Measurements from ENCODE around the gene APPL2. TPM values are rescaled to one million over a fixed set of nuclear protein-coding genes. Genes with fewer than 3 reads are reported as not detected.
A peak's percentile ranks its signal among the peaks of the same experiment; 100 is the strongest.

Gene APPL2
- total and polyA plus RNA-seq, 12 donors: 15.9 to 122 (median 53.2) TPM

- Histone ChIP-seq H3K27ac (no peak overlapping the region), H3K27me3 (peaks cover 6% of the 10 kb centered on the region), H3K36me3 (replicated peaks in 1 of 2) (no peaks in the 10 kb centered on the region), H3K9me3 (replicated peaks in 1 of 3) (no peaks in the 10 kb centered on the region), H3K4me3 (no peak overlapping the region), H3K4me1 (replicated peaks in 1 of 2) (no peaks in the 10 kb centered on the region)
- WGBS, 4 donors: 77 to 89% (median 81%) methylated on average over 6 of the region's 6 CpGs
- DNase-seq: no peak
- TF ChIP-seq POLR2A (IDR thresholded peaks at IDR 0.05): no peak
- TF ChIP-seq, protein P1, sequence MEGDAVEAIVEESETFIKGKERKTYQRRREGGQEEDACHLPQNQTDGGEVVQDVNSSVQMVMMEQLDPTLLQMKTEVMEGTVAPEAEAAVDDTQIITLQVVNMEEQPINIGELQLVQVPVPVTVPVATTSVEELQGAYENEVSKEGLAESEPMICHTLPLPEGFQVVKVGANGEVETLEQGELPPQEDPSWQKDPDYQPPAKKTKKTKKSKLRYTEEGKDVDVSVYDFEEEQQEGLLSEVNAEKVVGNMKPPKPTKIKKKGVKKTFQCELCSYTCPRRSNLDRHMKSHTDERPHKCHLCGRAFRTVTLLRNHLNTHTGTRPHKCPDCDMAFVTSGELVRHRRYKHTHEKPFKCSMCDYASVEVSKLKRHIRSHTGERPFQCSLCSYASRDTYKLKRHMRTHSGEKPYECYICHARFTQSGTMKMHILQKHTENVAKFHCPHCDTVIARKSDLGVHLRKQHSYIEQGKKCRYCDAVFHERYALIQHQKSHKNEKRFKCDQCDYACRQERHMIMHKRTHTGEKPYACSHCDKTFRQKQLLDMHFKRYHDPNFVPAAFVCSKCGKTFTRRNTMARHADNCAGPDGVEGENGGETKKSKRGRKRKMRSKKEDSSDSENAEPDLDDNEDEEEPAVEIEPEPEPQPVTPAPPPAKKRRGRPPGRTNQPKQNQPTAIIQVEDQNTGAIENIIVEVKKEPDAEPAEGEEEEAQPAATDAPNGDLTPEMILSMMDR (IDR thresholded peaks at IDR 0.05): no peak
- intact Hi-C loops (cut with DNase I): loop anchor here in 1 of 2 donors (10.0 kb wide), 1 partner anchor 104 kb away; no protein-coding TSS in a partner anchor
Observed at GRCh38 chr12:105280966-105281693, 45.2 kb upstream of the APPL2 start.

DNA sequence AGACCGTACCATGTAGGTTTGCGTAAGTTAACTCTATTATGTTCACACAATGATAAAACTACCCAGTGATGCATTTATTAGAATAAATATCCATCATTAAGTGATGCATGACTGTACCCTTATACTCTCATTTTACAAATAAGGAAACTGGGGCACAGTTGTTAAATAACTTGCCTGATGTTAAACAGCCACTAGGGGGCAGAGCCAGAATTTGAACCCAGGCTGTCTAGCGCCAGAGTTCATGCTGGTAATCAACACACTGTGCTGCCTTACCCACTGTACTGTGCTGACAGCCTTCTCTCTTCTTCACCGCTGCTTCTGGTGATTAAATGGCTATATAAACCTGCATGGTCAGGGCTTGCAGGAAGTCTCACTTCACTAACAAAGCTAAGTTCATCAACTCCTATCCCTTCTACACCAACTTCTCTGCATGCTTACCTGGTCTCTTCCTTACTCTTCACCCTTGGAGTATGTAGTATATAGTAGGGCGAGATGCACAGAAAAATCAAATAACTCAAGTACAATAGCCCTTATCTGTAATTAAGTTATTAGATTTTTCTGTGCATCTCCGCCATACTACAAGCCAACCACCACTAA, 43.6 kb upstream of the APPL2 start:
- intact Hi-C loops (cut with DNase I): loop anchor here in 1 of 2 donors (10.0 kb wide), 1 partner anchor 105 kb away; no protein-coding TSS in a partner anchor
- H3K4me3 ChIP-seq: no peak overlapping the region
- DNase-seq: peak in 5 of 7 donors; percentile 32 to 57 (median 37)
- H3K9me3 ChIP-seq (replicated peaks in 1 of 3): no peaks in the 10 kb centered on the region
- WGBS, 4 donors: 70 to 86% (median 82%) methylated on average over 6 of the region's 6 CpGs
- TF ChIP-seq POLR2A (IDR thresholded peaks at IDR 0.05): no peak
- TF ChIP-seq, protein P1 (IDR thresholded peaks at IDR 0.05): peak; percentile 42 to 70 (median 54)
- peaks cover 6% of the 10 kb centered on the region for H3K27me3 ChIP-seq
- no peak overlapping the region for H3K27ac ChIP-seq
- no peaks in the 10 kb centered on the region for H3K4me1 ChIP-seq (replicated peaks in 1 of 2)
- H3K36me3 ChIP-seq (replicated peaks in 1 of 2): no peaks in the 10 kb centered on the region

- intact Hi-C loops (cut with DNase I): no loop called here
- H3K4me3 ChIP-seq: no peak overlapping the region
- WGBS, 4 donors: 39 to 51% (median 43%) methylated on average over 4 of the region's 4 CpGs
- TF ChIP-seq, protein P1 (IDR thresholded peaks at IDR 0.05): peak; percentile 20 to 62 (median 57)
- TF ChIP-seq POLR2A (IDR thresholded peaks at IDR 0.05): no peak
- H3K27ac ChIP-seq: no peak overlapping the region
- H3K27me3 ChIP-seq: peaks cover 6% of the 10 kb centered on the region
- no peaks in the 10 kb centered on the region for H3K4me1 ChIP-seq (replicated peaks in 1 of 2)
- H3K36me3 ChIP-seq (replicated peaks in 1 of 2): no peaks in the 10 kb centered on the region
- DNase-seq: peak; percentile 24 to 79 (median 63)
- no peaks in the 10 kb centered on the region for H3K9me3 ChIP-seq (replicated peaks in 1 of 3)
Observed at GRCh38 chr12:105278043-105278697, 42.2 kb upstream of the APPL2 start.

DNA sequence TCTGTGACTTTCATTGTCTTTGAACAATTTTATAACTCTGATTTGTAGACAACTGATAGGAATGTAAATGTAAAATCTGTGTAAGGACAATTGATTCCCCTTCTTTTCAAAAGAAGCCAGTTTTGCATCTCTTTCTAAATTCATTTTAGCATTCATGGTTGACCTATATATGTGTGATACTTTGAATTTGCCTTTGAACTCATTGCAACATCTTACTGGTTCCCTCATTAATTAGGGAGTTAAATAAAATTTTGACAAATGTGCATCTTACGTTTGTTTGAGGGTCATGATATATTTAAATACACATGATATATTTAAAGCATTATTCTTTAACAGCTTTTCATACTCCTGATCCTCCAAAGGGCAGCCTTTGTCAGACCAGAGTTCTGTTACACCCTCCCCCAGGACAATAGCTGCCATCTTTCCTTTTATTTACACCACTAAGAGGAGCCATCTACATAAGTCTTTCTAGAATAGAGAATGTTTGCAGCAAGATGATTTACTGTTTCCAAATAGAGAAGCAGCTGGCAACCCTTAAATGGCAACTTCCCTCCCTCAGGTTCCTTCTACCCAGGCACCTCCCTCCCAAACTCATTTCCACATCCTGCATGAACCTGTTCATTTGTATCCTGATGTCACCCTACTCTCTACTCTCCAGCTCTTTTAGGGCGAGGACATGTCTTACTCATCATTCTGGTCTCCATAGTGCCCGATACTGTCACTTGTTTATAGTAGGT, 40.2 kb upstream of the APPL2 start:
- DNase-seq: no peak
- TF ChIP-seq, protein P1 (IDR thresholded peaks at IDR 0.05): no peak
- no peak for TF ChIP-seq POLR2A (IDR thresholded peaks at IDR 0.05)
- H3K27me3 ChIP-seq: no peaks in the 10 kb centered on the region
- no peak overlapping the region for H3K27ac ChIP-seq
- 83 to 90% (median 88%) methylated on average over 3 of the region's 3 CpGs for WGBS, 4 donors
- intact Hi-C loops (cut with DNase I): no loop called here
- no peaks in the 10 kb centered on the region for H3K9me3 ChIP-seq (replicated peaks in 1 of 3)
- no peaks in the 10 kb centered on the region for H3K4me1 ChIP-seq (replicated peaks in 1 of 2)
- H3K4me3 ChIP-seq: no peak overlapping the region
- H3K36me3 ChIP-seq (replicated peaks in 1 of 2): no peaks in the 10 kb centered on the region
